Heart right ventricle (tissue), 16 donors: ENCODE results near the gene MYL3. TPM values are rescaled to one million over a fixed set of nuclear protein-coding genes. Genes with fewer than 3 reads are reported as not detected.
"Not testable (repeated sequence)": the region's sequence is repeated elsewhere in the genome, so short reads cannot be mapped to it uniquely, and the experiment has no call there.

ENCODE experiments used
- ATAC-seq, 8 donors: fragments of 200-7000 bp; cut with Tn5 transposase; one replicate each; pipeline ENCODE4 v1.9.1; 2020; ENCODE audit warnings: mild to moderate bottlenecking in 8 of 8, moderate library complexity in 8 of 8, moderate number of reproducible peaks in 1 of 8
- DNase-seq, 2 donors: peaks; one replicate each; pipeline ENCODE4 v3.0.0-alpha.2; 2020
- H3K27ac ChIP-seq, 10 donors: fragments of 200-600 bp; sonication (generic) in 2 of 10; one replicate each; pipeline versions ENCODE4 v1.5.0 to v1.8.0; 2020 to 2022; ENCODE audit warnings: mild to moderate bottlenecking in 3 of 10
- H3K27me3 ChIP-seq, 7 donors: fragments of 200-600 bp; one replicate each; pipeline ENCODE4 v1.8.0; 2021 to 2022; ENCODE audit warnings: mild to moderate bottlenecking in 2 of 7
- H3K36me3 ChIP-seq, 9 donors: fragments of 200-600 bp; sonication (generic) in 1 of 9; one replicate each; pipeline versions ENCODE4 v1.5.0 to v1.8.0; 2020 to 2022; ENCODE audit warnings: mild to moderate bottlenecking in 2 of 9
- H3K4me1 ChIP-seq, 9 donors: fragments of 200-600 bp; sonication (generic) in 1 of 9; one replicate each; pipeline versions ENCODE4 v1.5.0 to v1.8.0; 2020 to 2022; ENCODE audit warnings: mild to moderate bottlenecking in 4 of 9
- H3K4me3 ChIP-seq, 10 donors: fragments of 200-600 bp; sonication (generic) in 2 of 10; one replicate each; pipeline versions ENCODE4 v1.5.0 to v1.8.0; 2020 to 2022; ENCODE audit warnings: mild to moderate bottlenecking in 7 of 10, moderate library complexity in 2 of 10
- H3K9me3 ChIP-seq, 11 donors: fragments of 200-600 bp in 10 of 11; sonication (generic) in 2 of 11; one replicate each; pipeline versions ENCODE4 v1.5.0 to v1.8.0; 2013 to 2022; ENCODE audit warnings: mild to moderate bottlenecking in 2 of 11, control low read depth in 1 of 11, moderate library complexity in 1 of 11
- WGBS, 2 donors: extraction: QIAGEN DNeasy Blood & Tissue Kit; methylation state at CpG; one replicate each; pipeline ENCODE4 v1.1.7; 2013; ENCODE audit warnings: inconsistent platforms in 1 of 2; 5-methylcytosine and 5-hydroxymethylcytosine counted together
- intact Hi-C, 10 donors: fragments of 100-400 bp; cut with DNase I; formaldehyde crosslinking; loops; one replicate each; pipeline versions ENCODE4 v1.11.1 to v1.14.2; 2022
- polyA plus RNA-seq, 2 donors: library from polyadenylated mRNA; stranded (reverse); fragments of 200-250 nt; gene quantifications; one replicate each; pipeline ENCODE4 v1.2.3, GENCODE V29; 2013
- total RNA-seq, 10 donors: library from RNA; stranded (reverse); fragmentation: NEBNext Ultra II Directional in 3 of 10; extraction: Animal tissue kit (Norgen Biotek cat#: 25700) in 3 of 10; gene quantifications; one replicate each; pipeline versions ENCODE4 v1.2.1 to v1.2.4, GENCODE V29; 2021 to 2023
- TF ChIP-seq, protein P1 (sequence below), 9 donors: fragments of 200-600 bp; sonication (generic) in 2 of 9; IDR thresholded peaks; one replicate each; pipeline versions ENCODE4 v1.5.0 to v1.8.0; 2021 to 2022; ENCODE audit warnings: antibody characterized with exemption in 9 of 9, mild to moderate bottlenecking in 5 of 9, moderate library complexity in 1 of 9
- donor health status: Arrhythmogenic right ventricular cardiomyopathy.
- donor health status: ischemic (EF 13 %, LVEDD 7.1; RV severe dilation, severe dysfunction).
- donor health status: healthy with polysubstance abuse.
- donor health status: DM: no; HTN: yes; CAD: no.
- donor health status: DM: no; HTN: no; CAD: no.
- donor health status: ischemic (EF 25% LVEDD 6.9; RV normal size, moderate dysfunction).
- donor health status: ischemic (EF 25% LVEDD 5.7; RV mildly dilated, moderate dysfunction).
- donor health status: healthy.
- donor health status: DM: yes; HTN: yes; CAD: no.
- donor health status: Ischemic cardiomyopathy.
- donor health status: ischemic (EF 35%, LVEDD 5.7; RV mildly dilated, moderate dysfunction).
- donor health status: nonischemic (EF 11% LVEDD 7.7; RV severe dilation, severe dysfunction).
- donor health status: DM: yes; HTN: yes; CAD: no.
- donor health status: PGD.
- donor health status: ischemic (EF 29% LVEDD 5.4; RV normal size, mild dysfunction).
- donor health status: nonischemic (EF 23%, LVEDD 6.1; RV moderate dilation, normal function).

Gene MYL3
- total and polyA plus RNA-seq, 12 donors: 5,377 to 9,904 (median 7,587) TPM

DNA sequence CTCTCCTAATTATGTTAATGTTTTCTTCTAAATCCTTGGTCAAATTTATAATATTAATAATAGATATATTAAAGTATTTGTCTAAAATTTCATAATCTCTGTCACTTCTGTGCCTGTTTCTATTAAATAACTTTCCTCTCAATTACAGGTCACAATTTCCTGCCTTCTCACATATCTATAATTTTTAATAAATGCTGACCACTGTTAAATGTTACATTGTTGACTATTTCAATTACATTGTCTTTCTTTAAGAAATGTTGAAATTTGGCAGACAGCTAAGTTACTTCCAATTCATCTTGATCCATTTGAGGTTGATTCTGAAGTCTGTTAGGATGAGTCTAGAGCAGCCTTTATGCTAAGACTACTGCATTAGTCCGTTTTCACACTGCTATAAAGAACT lies 41.7 kb downstream of the MYL3 start:
- DNase-seq: no peak
- no peak for ATAC-seq
- intact Hi-C loops: no loop called here
- Histone ChIP-seq H3K4me3 (no peak overlapping the region), H3K27ac (no peak overlapping the region), H3K36me3 (peaks cover 0 to 60% (median 0%) of the 10 kb centered on the region in 9 donors), H3K27me3 (no peaks in the 10 kb centered on the region), H3K4me1 (peaks cover 0 to 3% (median 0%) of the 10 kb centered on the region in 9 donors), H3K9me3 (peaks cover 0 to 33% (median 0%) of the 10 kb centered on the region in 11 donors)
- whole genome bisulfite sequencing, 2 donors: 78% methylated on average over 1 of the region's 1 CpG
- TF ChIP-seq, protein P1, sequence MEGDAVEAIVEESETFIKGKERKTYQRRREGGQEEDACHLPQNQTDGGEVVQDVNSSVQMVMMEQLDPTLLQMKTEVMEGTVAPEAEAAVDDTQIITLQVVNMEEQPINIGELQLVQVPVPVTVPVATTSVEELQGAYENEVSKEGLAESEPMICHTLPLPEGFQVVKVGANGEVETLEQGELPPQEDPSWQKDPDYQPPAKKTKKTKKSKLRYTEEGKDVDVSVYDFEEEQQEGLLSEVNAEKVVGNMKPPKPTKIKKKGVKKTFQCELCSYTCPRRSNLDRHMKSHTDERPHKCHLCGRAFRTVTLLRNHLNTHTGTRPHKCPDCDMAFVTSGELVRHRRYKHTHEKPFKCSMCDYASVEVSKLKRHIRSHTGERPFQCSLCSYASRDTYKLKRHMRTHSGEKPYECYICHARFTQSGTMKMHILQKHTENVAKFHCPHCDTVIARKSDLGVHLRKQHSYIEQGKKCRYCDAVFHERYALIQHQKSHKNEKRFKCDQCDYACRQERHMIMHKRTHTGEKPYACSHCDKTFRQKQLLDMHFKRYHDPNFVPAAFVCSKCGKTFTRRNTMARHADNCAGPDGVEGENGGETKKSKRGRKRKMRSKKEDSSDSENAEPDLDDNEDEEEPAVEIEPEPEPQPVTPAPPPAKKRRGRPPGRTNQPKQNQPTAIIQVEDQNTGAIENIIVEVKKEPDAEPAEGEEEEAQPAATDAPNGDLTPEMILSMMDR (IDR thresholded peaks at IDR 0.05): no peak

DNA sequence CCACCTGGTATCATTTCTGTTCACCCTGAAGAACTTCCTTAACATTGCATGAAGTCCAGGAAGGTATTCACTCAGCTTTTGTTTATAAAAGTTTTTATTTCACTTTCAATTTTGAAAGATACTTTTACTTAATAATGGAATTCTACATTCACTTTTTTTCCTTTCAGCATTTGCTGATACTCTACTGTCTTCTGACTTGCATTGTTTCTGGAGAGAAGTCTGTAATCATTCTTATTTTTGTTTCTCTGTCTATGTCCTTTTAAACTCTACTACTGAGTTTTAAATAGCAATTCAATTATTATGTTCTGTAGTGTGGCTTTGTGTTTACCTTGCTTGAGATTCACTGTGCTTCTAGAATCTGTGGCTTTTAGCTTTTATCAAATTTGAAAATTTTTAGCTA lies 42.4 kb downstream of the MYL3 start:
- Histone ChIP-seq H3K27ac (no peak overlapping the region), H3K9me3 (peaks cover 0 to 33% (median 0%) of the 10 kb centered on the region in 11 donors), H3K36me3 (peaks cover 0 to 62% (median 0%) of the 10 kb centered on the region in 9 donors), H3K4me1 (peaks cover 0 to 5% (median 0%) of the 10 kb centered on the region in 9 donors), H3K27me3 (no peaks in the 10 kb centered on the region), H3K4me3 (no peak overlapping the region)
- no peak for ATAC-seq
- TF ChIP-seq, protein P1 (IDR thresholded peaks at IDR 0.05): no peak
- intact Hi-C loops: no loop called here
- DNase-seq: no peak

DNA sequence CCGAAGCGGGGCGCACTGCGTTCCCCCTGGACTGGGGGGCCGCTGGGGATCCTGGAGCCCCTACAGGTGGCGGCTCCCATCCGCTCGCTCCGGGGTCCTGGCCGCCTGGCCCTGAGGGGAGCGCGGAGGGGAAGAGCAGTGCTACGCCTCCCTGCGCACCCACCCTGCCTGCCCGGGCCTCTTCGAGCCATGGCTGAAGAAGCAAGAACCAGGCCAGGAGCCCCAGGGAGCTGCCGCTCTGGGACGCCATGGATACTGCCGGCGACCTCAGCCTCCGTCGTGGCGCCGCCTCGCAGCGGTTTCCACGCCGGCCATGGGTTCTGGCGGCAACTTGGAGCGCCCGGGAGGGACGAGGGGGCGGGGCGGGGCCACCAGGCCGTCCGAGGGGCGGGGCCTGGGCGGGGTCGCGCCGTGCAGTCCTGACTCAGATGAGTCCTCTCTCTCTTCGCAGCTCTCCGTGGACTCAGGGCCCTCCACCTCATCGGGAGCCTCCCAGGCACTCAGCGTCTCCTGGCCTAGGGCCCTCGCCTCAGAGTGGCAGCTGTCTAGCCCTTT lies 50.9 kb downstream of the MYL3 start:
- intact Hi-C loops: no loop called here
- H3K4me3 ChIP-seq: peak overlapping the region in 8 of 10 donors; percentile 12 to 45 (median 30)
- TF ChIP-seq, protein P1 (IDR thresholded peaks at IDR 0.05): no peak
- H3K4me1 ChIP-seq: peaks cover 0 to 39% (median 15%) of the 10 kb centered on the region in 9 donors
- H3K27ac ChIP-seq: no peak overlapping the region
- DNase-seq (peak; percentile 44 to 73), ATAC-seq (peak; percentile 54 to 89 (median 72))
- peaks cover 0 to 14% (median 0%) of the 10 kb centered on the region in 9 donors for H3K36me3 ChIP-seq
- 21 to 24% methylated on average over 46 of the region's 46 CpGs for WGBS, 2 donors
- H3K9me3 ChIP-seq: no peaks in the 10 kb centered on the region
- peaks cover 0 to 27% (median 8%) of the 10 kb centered on the region in 7 donors for H3K27me3 ChIP-seq

DNA sequence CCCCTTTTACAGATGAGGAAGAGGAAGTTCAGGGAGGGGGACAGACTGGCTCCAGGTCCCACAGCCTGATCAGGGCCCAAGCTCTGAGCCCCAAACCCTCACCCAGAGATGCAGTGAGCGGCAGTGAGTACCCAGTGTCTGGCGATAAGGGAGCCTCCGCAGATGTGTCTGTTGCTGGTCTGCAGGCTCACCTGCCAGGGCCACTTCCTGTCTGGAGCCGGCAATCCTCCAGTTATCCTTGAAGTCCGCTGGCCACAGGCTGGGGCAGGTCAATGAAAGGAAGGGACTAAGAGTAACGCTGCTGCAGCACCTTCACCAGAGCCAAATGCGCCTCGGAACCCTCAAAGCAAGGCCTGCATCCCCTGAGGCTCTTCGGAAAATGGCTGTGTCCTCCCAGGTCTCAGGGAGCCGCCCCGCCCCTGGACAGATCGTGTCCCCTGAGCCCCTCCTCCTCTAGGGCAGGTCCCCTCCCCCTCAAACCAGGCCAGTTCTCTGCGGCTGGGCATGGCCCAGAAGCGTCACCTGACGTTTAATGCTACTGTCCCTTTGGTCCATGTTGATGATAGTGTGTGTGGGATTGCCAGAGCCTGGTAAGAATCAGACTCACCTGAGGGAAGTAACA lies 51.5 kb downstream of the MYL3 start:
- H3K36me3 ChIP-seq: peaks cover 0 to 8% (median 0%) of the 10 kb centered on the region in 9 donors
- TF ChIP-seq, protein P1 (IDR thresholded peaks at IDR 0.05): no peak
- ATAC-seq: peak; percentile 12 to 56 (median 38)
- WGBS, 2 donors: 46 to 50% methylated on average over 15 of the region's 15 CpGs
- intact Hi-C loops: loop anchor here in 1 of 10 donors (2.0 kb wide), 1 partner anchor 59 kb away; no protein-coding TSS in a partner anchor
- no peak overlapping the region for H3K27ac ChIP-seq
- peaks cover 0 to 27% (median 8%) of the 10 kb centered on the region in 7 donors for H3K27me3 ChIP-seq
- peaks cover 0 to 39% (median 15%) of the 10 kb centered on the region in 9 donors for H3K4me1 ChIP-seq
- peak overlapping the region in 6 of 10 donors; percentile 12 to 45 (median 32) for H3K4me3 ChIP-seq
- no peaks in the 10 kb centered on the region for H3K9me3 ChIP-seq
- DNase-seq: no peak

DNA sequence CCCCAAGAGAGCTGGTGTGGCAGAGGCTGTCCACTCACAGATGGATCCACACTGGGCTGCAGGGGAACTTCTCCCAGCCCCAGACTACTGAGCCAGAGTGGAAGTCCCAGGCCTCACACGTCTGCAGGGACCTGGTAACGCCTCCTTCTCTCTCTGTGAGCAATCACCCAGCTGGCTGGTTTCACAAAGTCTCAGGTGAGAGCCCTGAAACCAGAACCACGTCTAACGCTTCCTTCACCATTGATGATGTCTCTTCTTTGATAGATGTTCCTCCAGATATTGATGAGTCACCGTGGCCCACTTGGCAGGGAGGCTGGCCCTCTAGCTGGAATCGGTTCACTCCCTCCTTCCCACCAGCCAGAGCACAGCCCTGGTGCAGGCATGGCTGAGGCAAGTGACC lies 54.5 kb downstream of the MYL3 start:
- intact Hi-C loops, ATAC-seq: not testable (repeated sequence)

More for the DNA sequence above, 54.5 kb downstream of the MYL3 start:
- Histone ChIP-seq H3K4me1 (peaks cover 0 to 20% (median 15%) of the 10 kb centered on the region in 9 donors), H3K9me3 (peaks cover 0 to 11% (median 0%) of the 10 kb centered on the region in 11 donors), H3K27me3 (peaks cover 0 to 27% (median 8%) of the 10 kb centered on the region in 7 donors)
- H3K36me3 ChIP-seq, DNase-seq, H3K27ac ChIP-seq, H3K4me3 ChIP-seq: not testable (repeated sequence)
- 75 to 77% methylated on average over 6 of the region's 6 CpGs for WGBS, 2 donors
